Esophagus muscularis mucosa (tissue), 4 donors: Measurements from ENCODE around the gene GIMAP4. TPM values are rescaled to one million over a fixed set of nuclear protein-coding genes. Genes with fewer than 3 reads are reported as not detected.
"Not testable (repeated sequence)": the region's sequence is repeated elsewhere in the genome, so short reads cannot be mapped to it uniquely, and the experiment has no call there.

Experiments
- DNase-seq: peaks from one replicate; pipeline ENCODE4 v3.0.0-alpha.2; 2017; ENCODE audit errors: extremely low spot score
- H3K27ac ChIP-seq, 4 donors: fragments of 200-600 bp; sonication (generic); replicated peaks in 1 of 4; 1 replicate in 3 of 4; 2 replicates in 1 of 4; pipeline ENCODE4 v1.5.1; 2016 to 2019; ENCODE audit warnings: mild to moderate bottlenecking in 1 of 4
- H3K27me3 ChIP-seq, 4 donors: fragments of 200-600 bp; sonication (generic); one replicate each; pipeline versions ENCODE4 v1.5.1 to v1.6.0; 2016 to 2019
- H3K36me3 ChIP-seq, 4 donors: fragments of 200-600 bp; sonication (generic); one replicate each; pipeline ENCODE4 v1.5.1; 2016 to 2019
- H3K4me1 ChIP-seq, 4 donors: fragments of 200-600 bp; sonication (generic); one replicate each; pipeline ENCODE4 v1.5.1; 2016 to 2019
- H3K4me3 ChIP-seq, 4 donors: fragments of 200-600 bp; sonication (generic); 1 replicate in 2 of 4; 2 replicates in 2 of 4; pipeline ENCODE4 v1.5.1; 2016 to 2019; ENCODE audit warnings: mild to moderate bottlenecking in 4 of 4, moderate library complexity in 1 of 4
- H3K9me3 ChIP-seq, 4 donors: fragments of 200-600 bp; sonication (generic); 1 replicate in 3 of 4; 2 replicates in 1 of 4; pipeline ENCODE4 v1.5.1; 2016 to 2019
- CTCF ChIP-seq, 3 experiments: fragments of 200-600 bp in 2 of 3; fragments of 450-650 bp in 1 of 3; sonication (generic) in 2 of 3; IDR thresholded peaks; one replicate each; pipeline ENCODE4 v1.5.1; 2017 to 2019; ENCODE audit warnings: antibody characterized with exemption in 3 of 3, mild to moderate bottlenecking in 2 of 3, moderate library complexity in 1 of 3
- EP300 ChIP-seq: sonication (generic); formaldehyde crosslinking; IDR thresholded peaks from one replicate; pipeline ENCODE4 v1.6.1; 2017; ENCODE audit warnings: antibody characterized with exemption
- POLR2A ChIP-seq: fragments of 450-650 bp; IDR thresholded peaks from one replicate; pipeline ENCODE4 v1.6.1; 2017; ENCODE audit warnings: antibody characterized with exemption, moderate library complexity, mild to moderate bottlenecking, low read depth
- POLR2AphosphoS5 ChIP-seq, 2 donors: sonication (generic); formaldehyde crosslinking; IDR thresholded peaks; one replicate each; pipeline ENCODE4 v1.6.1; 2017; ENCODE audit warnings: antibody characterized with exemption in 2 of 2
- WGBS: methylation state at CpG from one replicate; pipeline ENCODE4 v1.1.5; 2018; 5-methylcytosine and 5-hydroxymethylcytosine counted together
- intact Hi-C: fragments of 100-400 bp; cut with DNase I; formaldehyde crosslinking; loops from one replicate; pipeline ENCODE4 v1.15.1; 2023
- total RNA-seq, 4 donors: library from RNA; depleted of rRNA; stranded (reverse); fragments of >200 nt; gene quantifications; one replicate each; pipeline versions ENCODE4 v1.1.0 to v1.2.1, GENCODE V29; 2016

The GIMAP4 gene
- total RNA-seq, 4 donors from 2014 or later: 18.3 to 35.3 (median 31.1) TPM

- no peaks in the 10 kb centered on the region for H3K27me3 ChIP-seq
- no peak overlapping the region for H3K27ac ChIP-seq
- 73% methylated on average over 5 of the region's 5 CpGs for WGBS
- TF ChIP-seq CTCF (IDR thresholded peaks at IDR 0.05): no peak
- no peak for TF ChIP-seq POLR2AphosphoS5 (IDR thresholded peaks at IDR 0.05)
- no peak for TF ChIP-seq EP300
- TF ChIP-seq POLR2A: no peak
- DNase-seq: no peak
- peaks cover 0 to 43% (median 14%) of the 10 kb centered on the region in 4 donors for H3K36me3 ChIP-seq
- peaks cover 0 to 11% (median 0%) of the 10 kb centered on the region in 4 donors for H3K9me3 ChIP-seq
- no peaks in the 10 kb centered on the region for H3K4me1 ChIP-seq
- no peak overlapping the region for H3K4me3 ChIP-seq
- intact Hi-C loops: no loop called here
Measured at GRCh38 chr7:150570556-150571465, 3.6 kb downstream of the GIMAP4 start.

- DNase-seq: no peak
- Histone ChIP-seq H3K27ac (no peak overlapping the region), H3K27me3 (no peaks in the 10 kb centered on the region), H3K4me1 (no peaks in the 10 kb centered on the region), H3K36me3 (peaks cover 0 to 43% (median 14%) of the 10 kb centered on the region in 4 donors), H3K9me3 (peaks cover 0 to 14% (median 0%) of the 10 kb centered on the region in 4 donors), H3K4me3 (no peak overlapping the region)
- no peak for TF ChIP-seq EP300
- TF ChIP-seq CTCF (IDR thresholded peaks at IDR 0.05): no peak
- WGBS: 91% methylated on average over 10 of the region's 10 CpGs
- intact Hi-C loops: no loop called here
Measured at GRCh38 chr7:150572496-150572895, 5.3 kb downstream of the GIMAP4 start.

- H3K27ac ChIP-seq, DNase-seq, H3K4me3 ChIP-seq, H3K36me3 ChIP-seq, H3K4me1 ChIP-seq, intact Hi-C loops, H3K27me3 ChIP-seq: not testable (repeated sequence)
- peaks cover 0 to 21% (median 6%) of the 10 kb centered on the region in 4 donors for H3K9me3 ChIP-seq
- WGBS: 60% methylated on average over 7 of the region's 7 CpGs
Measured at GRCh38 chr7:150579979-150580637, 12.9 kb downstream of the GIMAP4 start.

- intact Hi-C loops: no loop called here
- no peak for TF ChIP-seq EP300
- TF ChIP-seq POLR2A: no peak
- no peak for TF ChIP-seq CTCF (IDR thresholded peaks at IDR 0.05)
- TF ChIP-seq POLR2AphosphoS5 (IDR thresholded peaks at IDR 0.05): no peak
- Histone ChIP-seq H3K4me1 (peaks cover 0 to 5% (median 2%) of the 10 kb centered on the region in 4 donors), H3K27ac (no peak overlapping the region), H3K9me3 (peaks cover 0 to 14% (median 6%) of the 10 kb centered on the region in 4 donors), H3K36me3 (no peaks in the 10 kb centered on the region), H3K27me3 (no peaks in the 10 kb centered on the region), H3K4me3 (no peak overlapping the region)
- DNase-seq: no peak
- WGBS: 88% methylated on average over 3 of the region's 3 CpGs
Measured at GRCh38 chr7:150580638-150581394, 13.6 kb downstream of the GIMAP4 start.

- DNase-seq: no peak
- H3K4me1 ChIP-seq: peaks cover 0 to 10% (median 5%) of the 10 kb centered on the region in 4 donors
- H3K9me3 ChIP-seq: peaks cover 0 to 12% (median 6%) of the 10 kb centered on the region in 4 donors
- TF ChIP-seq POLR2AphosphoS5 (IDR thresholded peaks at IDR 0.05) (no peak), CTCF (IDR thresholded peaks at IDR 0.05) (no peak), EP300 (no peak), POLR2A (no peak)
- no peaks in the 10 kb centered on the region for H3K36me3 ChIP-seq
- 79% methylated on average over 7 of the region's 7 CpGs for WGBS
- H3K4me3 ChIP-seq: no peak overlapping the region
- H3K27me3 ChIP-seq: no peaks in the 10 kb centered on the region
- intact Hi-C loops: no loop called here
- H3K27ac ChIP-seq: peak overlapping the region in 3 of 4 donors; percentile 10 to 67 (median 58)
Measured at GRCh38 chr7:150585199-150585598, 18.0 kb downstream of the GIMAP4 start.
